Breast epithelium (tissue), 4 donors: ENCODE measurements around the gene GPR15LG. TPM values are rescaled to one million over a fixed set of nuclear protein-coding genes. Genes with fewer than 3 reads are reported as not detected.
A peak's percentile ranks its signal among the peaks of the same experiment; 100 is the strongest.

Experiments used
- DNase-seq, 2 donors: peaks; one replicate each; pipeline ENCODE4 v3.0.0-alpha.2; 2019; ENCODE audit warnings: low spot score in 2 of 2
- H3K27ac ChIP-seq, 2 donors: fragments of 200-600 bp; sonication (generic) in 1 of 2; one replicate each; pipeline ENCODE4 v1.5.1; 2016 to 2019; ENCODE audit warnings: mild to moderate bottlenecking in 1 of 2
- H3K27me3 ChIP-seq, 2 donors: fragments of 200-600 bp; sonication (generic) in 1 of 2; one replicate each; pipeline versions ENCODE4 v1.5.1 to v1.6.0; 2017 to 2019; ENCODE audit warnings: control low read depth in 1 of 2, mild to moderate bottlenecking in 1 of 2
- H3K36me3 ChIP-seq: fragments of 200-600 bp; one replicate; pipeline ENCODE4 v1.5.1; 2019
- H3K4me1 ChIP-seq, 2 donors: fragments of 200-600 bp; sonication (generic); one replicate each; pipeline ENCODE4 v1.5.1; 2016 to 2019; ENCODE audit warnings: control low read depth in 1 of 2
- H3K4me3 ChIP-seq, 3 donors: fragments of 200-600 bp; sonication (generic); 1 replicate in 2 of 3; 2 replicates in 1 of 3; pipeline ENCODE4 v1.5.1; 2016 to 2019; ENCODE audit warnings: mild to moderate bottlenecking in 3 of 3, moderate library complexity in 2 of 3
- H3K9me3 ChIP-seq, 2 donors: fragments of 200-600 bp; sonication (generic) in 1 of 2; one replicate each; pipeline ENCODE4 v1.5.1; 2016 to 2019; ENCODE audit warnings: control low read depth in 1 of 2
- POLR2A ChIP-seq: fragments of 450-650 bp; IDR thresholded peaks from one replicate; pipeline ENCODE4 v1.6.1; 2016; ENCODE audit warnings: antibody characterized with exemption, mild to moderate bottlenecking, moderate library complexity
- POLR2AphosphoS5 ChIP-seq, 3 donors: sonication (generic); formaldehyde crosslinking; IDR thresholded peaks; one replicate each; pipeline ENCODE4 v1.6.1; 2017; ENCODE audit warnings: antibody characterized with exemption in 3 of 3
- intact Hi-C: fragments of 100-400 bp; cut with DNase I; formaldehyde crosslinking; loops from one replicate; pipeline ENCODE4 v1.15.1; 2023; ENCODE audit warnings: low total_unique reads
- total RNA-seq, 3 donors: library from RNA; depleted of rRNA; stranded (reverse); fragments of >200 nt; gene quantifications; one replicate each; pipeline ENCODE4 v1.1.0, GENCODE V29; 2016
- TF ChIP-seq, protein P1 (sequence below), 3 donors: fragments of 450-650 bp; IDR thresholded peaks; one replicate each; pipeline ENCODE4 v1.5.1; 2016 to 2017; ENCODE audit warnings: antibody characterized with exemption in 3 of 3, mild to moderate bottlenecking in 3 of 3, moderate library complexity in 3 of 3

GPR15LG gene
- total RNA-seq, 3 donors from 2014 or later = 1.3 TPM; not detected in 2

DNA sequence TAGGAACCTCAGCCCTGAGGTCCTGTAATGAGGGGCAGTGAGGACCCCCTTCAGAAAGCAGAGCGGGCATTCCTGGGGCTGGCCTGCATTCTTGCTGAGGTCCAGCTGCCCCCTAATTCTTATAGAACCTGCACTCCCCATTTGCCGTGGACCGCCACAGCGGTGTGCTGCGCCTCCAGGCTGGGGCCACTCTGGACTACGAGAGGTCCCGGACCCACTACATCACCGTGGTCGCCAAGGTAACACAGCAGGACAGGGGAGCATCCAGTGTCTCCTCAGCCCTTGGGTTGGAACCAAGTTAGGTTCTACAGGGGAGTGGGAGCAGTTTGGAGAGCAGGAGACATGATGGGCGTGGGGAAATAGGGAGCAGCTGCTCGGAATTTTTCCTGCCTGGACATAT lies 28.1 kb downstream of the GPR15LG start:
- Histone ChIP-seq H3K36me3 (no peaks in the 10 kb centered on the region), H3K4me3 (no peak overlapping the region), H3K4me1 (no peaks in the 10 kb centered on the region), H3K27ac (no peak overlapping the region), H3K9me3 (no peaks in the 10 kb centered on the region), H3K27me3 (peaks cover 0 to 15% of the 10 kb centered on the region in 2 donors)
- intact Hi-C loops = no loop called here
- DNase-seq = no peak
- TF ChIP-seq POLR2AphosphoS5 (IDR thresholded peaks at IDR 0.05) (no peak), POLR2A (no peak)
- TF ChIP-seq, protein P1, sequence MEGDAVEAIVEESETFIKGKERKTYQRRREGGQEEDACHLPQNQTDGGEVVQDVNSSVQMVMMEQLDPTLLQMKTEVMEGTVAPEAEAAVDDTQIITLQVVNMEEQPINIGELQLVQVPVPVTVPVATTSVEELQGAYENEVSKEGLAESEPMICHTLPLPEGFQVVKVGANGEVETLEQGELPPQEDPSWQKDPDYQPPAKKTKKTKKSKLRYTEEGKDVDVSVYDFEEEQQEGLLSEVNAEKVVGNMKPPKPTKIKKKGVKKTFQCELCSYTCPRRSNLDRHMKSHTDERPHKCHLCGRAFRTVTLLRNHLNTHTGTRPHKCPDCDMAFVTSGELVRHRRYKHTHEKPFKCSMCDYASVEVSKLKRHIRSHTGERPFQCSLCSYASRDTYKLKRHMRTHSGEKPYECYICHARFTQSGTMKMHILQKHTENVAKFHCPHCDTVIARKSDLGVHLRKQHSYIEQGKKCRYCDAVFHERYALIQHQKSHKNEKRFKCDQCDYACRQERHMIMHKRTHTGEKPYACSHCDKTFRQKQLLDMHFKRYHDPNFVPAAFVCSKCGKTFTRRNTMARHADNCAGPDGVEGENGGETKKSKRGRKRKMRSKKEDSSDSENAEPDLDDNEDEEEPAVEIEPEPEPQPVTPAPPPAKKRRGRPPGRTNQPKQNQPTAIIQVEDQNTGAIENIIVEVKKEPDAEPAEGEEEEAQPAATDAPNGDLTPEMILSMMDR (IDR thresholded peaks at IDR 0.05) = no peak

DNA sequence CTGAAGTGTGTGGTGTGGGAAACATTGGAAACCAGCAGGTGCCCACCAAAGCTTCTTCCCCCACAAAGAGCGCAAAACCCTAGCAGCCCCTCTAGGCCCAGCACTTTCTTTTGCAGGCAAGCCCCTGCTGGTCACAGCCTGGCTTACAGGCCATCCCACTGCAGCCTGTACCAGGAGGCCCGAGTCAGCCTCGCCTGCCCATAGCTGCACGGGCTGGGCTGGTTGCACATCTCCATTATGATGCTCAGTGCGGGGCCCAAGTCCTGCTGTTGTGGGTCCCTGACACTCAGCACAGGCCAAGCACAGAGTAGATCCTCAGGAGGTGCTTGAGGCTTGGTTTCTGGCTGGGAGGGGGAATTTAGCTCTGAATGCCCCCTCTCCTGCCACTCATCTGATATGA lies 28.7 kb downstream of the GPR15LG start:
- no peaks in the 10 kb centered on the region for H3K4me1 ChIP-seq
- no peak for DNase-seq
- no peaks in the 10 kb centered on the region for H3K9me3 ChIP-seq
- TF ChIP-seq, protein P1 (IDR thresholded peaks at IDR 0.05) = no peak
- TF ChIP-seq POLR2A = no peak
- TF ChIP-seq POLR2AphosphoS5 (IDR thresholded peaks at IDR 0.05) = no peak
- peaks cover 0 to 9% of the 10 kb centered on the region in 2 donors for H3K27me3 ChIP-seq
- H3K36me3 ChIP-seq = no peaks in the 10 kb centered on the region
- intact Hi-C loops = no loop called here
- no peak overlapping the region for H3K4me3 ChIP-seq
- H3K27ac ChIP-seq = no peak overlapping the region

DNA sequence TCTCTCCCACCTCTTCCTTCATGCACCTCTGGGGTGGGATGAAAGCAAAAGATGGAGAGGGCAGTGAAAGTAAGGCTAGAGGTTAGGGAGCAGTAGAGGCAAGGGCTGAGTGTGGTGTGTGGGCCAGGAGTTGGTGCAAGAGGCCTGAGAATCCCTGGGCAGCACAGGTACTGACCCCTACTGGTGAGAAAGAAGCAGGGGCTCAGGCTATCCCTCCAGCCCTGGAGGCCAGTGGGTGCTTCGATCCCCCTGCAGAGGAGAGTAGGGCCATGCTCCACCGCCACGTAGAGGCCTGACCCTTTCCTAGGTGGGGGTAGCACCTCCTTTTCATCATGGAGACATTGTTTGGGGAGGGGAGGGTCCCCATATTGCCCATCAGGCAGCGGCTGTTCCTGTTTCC lies 30.5 kb downstream of the GPR15LG start:
- H3K9me3 ChIP-seq = no peaks in the 10 kb centered on the region

DNA sequence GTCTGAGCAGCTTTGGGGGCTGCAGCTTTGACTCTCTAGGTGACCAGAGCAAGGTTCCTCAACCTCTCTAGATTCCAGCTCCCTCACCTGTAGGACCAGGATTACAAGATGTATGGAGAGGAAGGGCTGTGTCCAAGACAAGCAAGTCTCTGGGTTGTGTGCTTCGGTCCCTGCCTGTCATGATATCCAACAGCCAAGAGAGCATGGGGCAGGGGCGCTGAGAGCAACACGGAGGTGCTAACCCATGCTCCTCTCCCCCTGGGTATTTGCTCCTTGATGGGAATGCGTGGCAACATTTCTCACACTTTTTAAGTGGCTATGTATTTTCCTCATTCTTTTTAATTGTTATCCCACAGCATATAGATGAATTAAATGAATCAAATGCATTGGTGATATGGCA lies 31.0 kb downstream of the GPR15LG start:
- no peaks in the 10 kb centered on the region for H3K9me3 ChIP-seq
- DNase-seq = no peak
- no peaks in the 10 kb centered on the region for H3K36me3 ChIP-seq
- intact Hi-C loops = no loop called here
- peaks cover 0 to 10% of the 10 kb centered on the region in 2 donors for H3K27me3 ChIP-seq
- H3K27ac ChIP-seq = no peak overlapping the region
- H3K4me3 ChIP-seq = no peak overlapping the region
- H3K4me1 ChIP-seq = no peaks in the 10 kb centered on the region
- TF ChIP-seq, protein P1 (IDR thresholded peaks at IDR 0.05) = no peak
- no peak for TF ChIP-seq POLR2AphosphoS5 (IDR thresholded peaks at IDR 0.05)

More for the DNA sequence above, 30.5 kb downstream of the GPR15LG start:
- Histone ChIP-seq H3K4me3 (no peak overlapping the region), H3K27ac (no peak overlapping the region), H3K36me3 (no peaks in the 10 kb centered on the region), H3K27me3 (peaks cover 0 to 10% of the 10 kb centered on the region in 2 donors), H3K4me1 (no peaks in the 10 kb centered on the region)
- TF ChIP-seq POLR2AphosphoS5 (IDR thresholded peaks at IDR 0.05) = no peak
- TF ChIP-seq, protein P1 (IDR thresholded peaks at IDR 0.05) = no peak
- TF ChIP-seq POLR2A = no peak
- no peak for DNase-seq
- intact Hi-C loops = no loop called here

DNA sequence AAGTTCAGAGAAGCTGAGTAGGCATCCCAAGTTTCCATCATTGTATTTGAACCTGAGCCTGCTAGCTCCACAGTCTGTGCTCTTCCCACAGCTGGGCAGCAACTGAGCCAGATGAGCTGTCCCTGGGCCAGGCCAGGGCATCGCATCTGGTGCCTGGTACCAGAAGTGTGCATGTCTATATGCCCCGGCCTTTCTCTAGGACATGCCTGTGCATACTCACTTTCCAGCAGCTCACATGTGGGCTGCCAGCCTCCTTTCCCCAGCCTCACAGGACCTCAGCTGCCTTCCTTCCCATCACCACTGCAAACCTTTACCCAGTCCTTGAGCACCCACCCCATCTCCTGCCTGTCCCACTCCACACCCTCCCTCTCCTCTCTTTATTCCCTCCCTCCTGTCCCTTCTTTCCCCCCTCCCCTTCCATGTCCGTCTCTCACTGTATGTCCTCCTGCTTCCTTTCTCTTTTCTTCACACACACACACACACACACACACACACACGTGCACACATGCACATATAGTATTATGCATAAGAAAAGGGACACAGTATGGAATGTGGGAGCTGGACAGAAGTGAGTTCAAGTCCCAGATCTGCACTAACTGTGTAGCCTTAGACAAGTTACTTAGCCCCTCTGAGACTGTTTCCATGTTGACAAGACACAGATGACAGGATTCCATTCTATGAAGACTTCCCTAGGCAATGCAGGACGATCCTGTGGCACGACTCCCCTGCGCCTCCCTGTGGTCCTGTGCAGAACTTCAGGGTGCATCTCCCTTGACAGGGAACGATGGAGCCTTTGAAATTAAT lies 31.6 kb downstream of the GPR15LG start:
- H3K4me1 ChIP-seq = no peaks in the 10 kb centered on the region
- intact Hi-C loops = no loop called here
- H3K9me3 ChIP-seq = no peaks in the 10 kb centered on the region
- H3K36me3 ChIP-seq = no peaks in the 10 kb centered on the region
- H3K4me3 ChIP-seq = no peak overlapping the region
- DNase-seq = peak; percentile 10 to 27
- H3K27ac ChIP-seq = no peak overlapping the region
- TF ChIP-seq POLR2AphosphoS5 (IDR thresholded peaks at IDR 0.05) = no peak
- TF ChIP-seq, protein P1 (IDR thresholded peaks at IDR 0.05) = peak in 2 of 3 donors; percentile 31 to 53
- H3K27me3 ChIP-seq = peaks cover 0 to 10% of the 10 kb centered on the region in 2 donors
